A673 (cell line): ENCODE measurements around the gene EFNA3.

ENCODE experiments used
- CTCF ChIP-seq: fragments of 300-800, 200-600 bp; sonication (generic); conservative IDR thresholded peaks from 2 replicates; pipeline ENCODE4 v1.5.1; 2017; ENCODE audit warnings: low read depth, mild to moderate bottlenecking, antibody characterized with exemption, low read length, moderate library complexity, mixed read lengths
- EZH2 ChIP-seq: fragments of 200-600 bp; sonication (generic); IDR thresholded peaks from 2 replicates; pipeline ENCODE4 v1.6.1; 2017; ENCODE audit warnings: borderline replicate concordance, low read depth, mild to moderate bottlenecking, mixed read lengths, antibody characterized with exemption, low read length; ENCODE audit not compliant: poor library complexity, severe bottlenecking

DNA sequence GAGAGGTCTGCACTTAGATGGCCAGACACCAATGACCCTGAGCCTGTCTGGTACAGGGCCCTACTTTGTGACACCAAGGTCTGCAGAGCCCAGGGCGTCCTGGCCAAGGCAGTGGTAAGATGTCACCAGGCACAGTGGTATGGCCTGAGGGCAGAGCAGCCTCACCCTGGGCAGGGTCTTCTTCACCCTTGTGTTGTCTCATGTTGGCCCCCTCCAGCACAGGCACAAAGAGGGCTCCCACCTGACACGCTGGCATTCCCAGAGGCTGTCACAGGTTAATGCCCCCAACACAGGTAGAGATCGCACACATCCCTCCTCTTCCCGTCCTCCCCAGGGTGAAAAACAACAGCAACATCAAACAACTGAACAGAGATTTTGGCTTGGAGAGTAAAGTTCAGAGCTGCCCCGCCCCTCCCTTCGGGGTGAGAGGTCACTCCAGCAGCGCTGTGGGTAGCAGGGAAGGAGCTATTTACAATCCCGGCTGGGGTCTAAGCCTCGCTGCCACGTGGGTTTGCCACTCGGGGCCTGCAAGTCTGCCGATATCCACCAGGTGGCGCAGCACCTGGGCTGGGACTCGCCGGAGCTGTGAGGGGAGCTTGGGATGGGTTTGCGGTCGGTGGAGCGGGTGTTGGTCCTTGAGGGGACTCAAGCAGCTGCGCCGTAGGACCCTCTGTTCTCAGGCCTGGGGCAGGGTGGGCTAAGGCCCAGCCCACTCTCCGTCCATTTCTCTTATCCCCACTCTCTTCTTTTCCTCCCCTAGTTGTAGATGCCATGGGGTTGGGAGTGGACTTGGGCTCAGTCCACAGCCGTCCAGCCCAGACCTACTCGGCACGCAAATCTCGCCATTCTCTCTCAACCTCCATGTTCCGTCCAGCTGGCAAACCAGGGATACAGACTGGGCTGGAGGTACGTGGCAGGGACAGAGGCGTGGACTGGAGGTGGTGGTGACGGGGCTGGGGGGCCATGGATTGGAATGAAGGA is 12.7 kb downstream of the EFNA3 start:
- peak; percentile 99 for TF ChIP-seq CTCF
- TF ChIP-seq EZH2, result no peak
